Stimulated activated CD4-positive, alpha-beta T cell treated with anti-CD3 and anti-CD28 coated beads, TNF-alpha, amount 100 ng/mL, for 24 hours (primary cell): ENCODE results near the gene TRIM8.

Experiments
- DNase-seq, 3 experiments: peaks; one replicate each; pipeline ENCODE4 v3.0.0-alpha.2; 2020; ENCODE audit warnings: low read depth in 3 of 3

TRIM8 gene

GRCh38 chr10:102669206-102670064, 25.2 kb downstream of the TRIM8 start:
- no peak for DNase-seq

GRCh38 chr10:102670065-102670670, 25.9 kb downstream of the TRIM8 start:
- DNase-seq: no peak

GRCh38 chr10:102670871-102671434, 26.7 kb downstream of the TRIM8 start:
- no peak for DNase-seq

DNA sequence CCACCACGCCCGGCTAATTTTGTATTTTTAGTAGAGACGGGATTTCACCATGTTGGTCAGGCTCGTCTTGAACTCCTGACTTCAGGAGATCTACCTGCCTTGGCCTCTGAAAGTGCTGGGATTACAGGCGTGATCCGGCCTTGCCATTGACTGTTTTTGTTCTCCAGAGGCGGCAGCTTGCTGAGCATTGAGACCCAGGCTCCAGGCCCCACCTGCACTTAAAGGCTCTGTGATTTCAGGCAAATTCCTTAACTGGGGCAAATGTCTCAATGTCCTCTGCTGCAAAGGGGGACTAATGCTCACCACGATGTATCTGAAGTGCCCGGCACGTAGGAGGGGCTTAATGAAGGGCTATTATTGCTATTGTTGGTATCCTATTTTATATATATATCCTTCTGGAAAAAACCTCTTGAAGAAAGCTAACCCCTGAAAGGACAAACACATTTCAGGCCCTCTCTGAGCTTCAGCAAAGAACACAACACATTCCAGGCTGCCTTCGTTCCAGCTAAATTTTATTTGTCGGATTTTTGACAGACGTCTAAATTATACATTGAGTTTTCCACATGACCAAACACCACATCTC, 29.0 kb downstream of the TRIM8 start:
- DNase-seq: no peak

GRCh38 chr10:102673819-102674511, 29.7 kb downstream of the TRIM8 start:
- peak; percentile 44 to 62 (median 57) for DNase-seq

- DNase-seq: no peak
Measured at GRCh38 chr10:102674566-102674965, 30.3 kb downstream of the TRIM8 start.

DNA sequence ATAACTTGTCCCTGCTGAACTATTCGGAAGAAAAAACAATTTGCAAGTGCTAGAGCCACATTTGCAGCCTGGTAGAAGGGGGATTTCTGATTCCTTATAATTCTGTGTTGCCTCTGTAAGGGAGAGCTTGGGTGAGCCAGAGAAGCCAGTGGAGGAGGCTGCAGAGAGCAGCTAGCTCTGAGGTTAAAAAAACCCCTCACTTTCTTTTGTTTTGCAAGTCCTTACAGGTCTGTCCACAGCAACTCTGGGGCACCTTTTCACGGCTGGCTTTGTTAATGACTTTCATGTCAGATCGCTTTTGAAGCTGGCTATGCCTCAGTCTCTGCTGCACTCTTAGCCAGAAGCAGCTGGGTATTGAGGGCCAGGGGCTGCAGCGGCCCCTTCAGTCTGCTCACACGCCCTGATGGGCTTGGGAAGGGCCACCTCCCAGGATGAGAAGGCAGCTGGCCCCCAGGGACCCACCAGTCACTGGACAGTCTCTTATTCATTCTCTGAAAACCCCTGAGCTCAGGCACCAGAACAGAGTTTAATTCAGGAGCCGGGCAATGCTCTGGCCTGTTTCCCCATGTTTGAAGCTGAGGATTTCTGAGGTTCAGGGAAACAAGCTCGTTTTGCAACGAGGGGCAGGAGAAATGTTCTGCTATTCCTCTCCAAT, 30.9 kb downstream of the TRIM8 start:
- DNase-seq: no peak

- DNase-seq: no peak
Measured at GRCh38 chr10:102675666-102676533, 31.6 kb downstream of the TRIM8 start.

GRCh38 chr10:102676534-102677315, 32.4 kb downstream of the TRIM8 start:
- no peak for DNase-seq

GRCh38 chr10:102677331-102678067, 33.2 kb downstream of the TRIM8 start:
- DNase-seq: no peak

DNA sequence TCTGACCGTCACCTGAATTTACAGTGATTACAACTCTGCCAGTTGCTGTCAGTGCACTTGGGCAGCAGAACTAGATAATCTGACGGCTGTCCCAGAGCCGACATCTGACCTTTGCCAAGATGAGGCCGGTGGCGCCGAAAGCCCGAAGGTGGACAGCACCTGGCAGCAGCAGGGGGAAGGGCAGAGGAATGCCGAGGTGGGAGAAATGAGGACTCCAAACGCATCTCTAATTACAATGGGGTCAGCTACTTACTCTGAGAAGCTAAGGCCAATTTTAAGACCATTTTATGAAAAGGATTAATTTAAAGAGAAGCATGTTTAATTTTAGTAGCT, 33.8 kb downstream of the TRIM8 start:
- no peak for DNase-seq

GRCh38 chr10:102678842-102679289, 34.6 kb downstream of the TRIM8 start:
- no peak for DNase-seq

DNA sequence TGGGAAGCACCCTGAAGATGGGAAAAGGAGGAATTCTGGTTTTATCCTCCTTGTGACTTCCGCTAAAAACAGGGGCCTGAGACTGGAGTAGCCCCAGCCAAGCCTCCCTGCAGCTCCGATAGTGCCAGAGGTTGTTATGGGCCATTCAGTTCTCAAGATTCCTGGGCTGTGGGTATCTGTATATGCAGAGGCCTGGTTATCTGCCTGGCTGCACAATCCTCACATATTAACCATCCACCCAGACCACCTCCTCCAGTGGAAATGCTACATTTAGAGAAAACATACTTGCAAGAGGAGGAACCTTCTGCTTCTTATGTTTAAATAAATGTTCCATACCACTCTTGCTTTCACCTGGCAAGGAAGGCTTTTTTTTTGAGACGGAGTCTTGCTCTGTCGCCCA, 35.3 kb downstream of the TRIM8 start:
- no peak for DNase-seq

- no peak for DNase-seq
Measured at GRCh38 chr10:102681696-102682095, 37.4 kb downstream of the TRIM8 start.

DNA sequence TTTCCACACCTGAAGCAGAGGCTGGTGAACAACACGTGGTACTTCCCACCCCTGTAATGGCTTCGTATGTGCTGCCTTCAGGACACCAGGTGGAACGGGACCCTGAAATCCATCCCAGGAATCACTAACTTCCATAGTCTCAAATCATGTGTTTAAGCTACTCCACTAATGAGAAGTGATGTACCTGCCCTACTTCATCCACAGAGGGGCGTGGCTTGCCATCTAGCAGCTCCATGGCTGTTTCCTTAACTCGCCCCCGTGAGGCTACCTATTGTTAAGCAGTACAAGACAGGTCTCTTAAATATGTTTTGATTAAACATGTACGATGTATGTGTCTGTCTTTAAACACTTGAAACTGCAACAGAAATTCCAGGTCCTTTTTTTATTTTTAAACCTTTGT, 38.1 kb downstream of the TRIM8 start:
- DNase-seq: no peak

DNA sequence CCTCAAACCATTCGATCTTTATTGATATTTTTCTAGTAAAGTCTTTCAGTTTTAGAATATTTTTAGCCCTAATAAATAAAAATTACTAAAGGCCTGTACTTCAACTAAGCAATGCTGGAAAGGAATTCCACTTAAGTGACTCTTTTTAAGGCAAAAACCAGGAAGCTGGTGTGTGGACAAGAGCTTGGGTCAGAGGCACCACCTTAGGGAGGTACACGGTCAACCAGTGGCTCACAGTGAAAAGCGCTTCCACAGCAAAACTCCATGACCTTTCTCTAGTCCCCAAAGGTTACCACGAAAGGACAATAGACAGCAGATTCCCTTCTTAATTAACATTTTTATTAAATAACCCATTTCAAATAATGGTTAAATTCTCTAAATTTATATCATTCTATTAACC, 38.7 kb downstream of the TRIM8 start:
- no peak for DNase-seq

GRCh38 chr10:102683736-102684135, 39.5 kb downstream of the TRIM8 start:
- no peak for DNase-seq

GRCh38 chr10:102691285-102692066, 47.2 kb downstream of the TRIM8 start:
- DNase-seq: no peak
